A673 (cell line): ENCODE data around the gene TMEM38A. TPM values are rescaled to one million over a fixed set of nuclear protein-coding genes. Genes with fewer than 3 reads are reported as not detected.
"Not testable (repeated sequence)": the region's sequence is repeated elsewhere in the genome, so short reads cannot be mapped to it uniquely, and the experiment has no call there.

Experiments
- BruUV-seq: library from RNA; stranded (reverse); fragments of 400-500 nt; replicated peaks from 2 replicates; lab custom pipeline; 2021; lab: Mats Ljungman, UMichigan
- CTCF ChIA-PET: fragments of 300-600 bp; sonication (Branson Sonifier 250); formaldehyde crosslinking; loops from one replicate; lab custom pipeline; 2022; ENCODE audit warnings: antibody characterized with exemption; lab: Charles Lee
- POLR2A ChIA-PET: fragments of 300-600 bp; sonication (Branson Sonifier 250); formaldehyde crosslinking; loops from one replicate; lab custom pipeline; 2022; ENCODE audit warnings: antibody characterized with exemption; ENCODE audit not compliant: low non-redundant PET; lab: Charles Lee
- DNase-seq: peaks from one replicate; pipeline ENCODE4 v3.0.0-alpha.2; 2015; ENCODE audit warnings: low spot score
- H3K27ac ChIP-seq: fragments of 200-600 bp; sonication (generic); 2 replicates; pipeline ENCODE4 v1.5.1; 2016; ENCODE audit warnings: mixed run types, low read depth, mild to moderate bottlenecking, mixed read lengths, antibody characterized with exemption, low read length; ENCODE audit not compliant: poor library complexity, severe bottlenecking
- H3K27me3 ChIP-seq: fragments of 200-600 bp; sonication (generic); replicated peaks from 2 replicates; pipeline ENCODE4 v1.6.1; 2017; ENCODE audit warnings: mixed run types, low read depth, mild to moderate bottlenecking, mixed read lengths, antibody characterized with exemption, low read length; ENCODE audit not compliant: insufficient read depth, poor library complexity
- H3K36me3 ChIP-seq: fragments of 200-600 bp; sonication (generic); 2 replicates; pipeline ENCODE4 v1.6.1; 2016; ENCODE audit warnings: mixed run types, mild to moderate bottlenecking, mixed read lengths, antibody characterized with exemption, low read length; ENCODE audit not compliant: insufficient read depth, poor library complexity, severe bottlenecking
- H3K4me1 ChIP-seq: fragments of 200-600 bp; sonication (generic); 2 replicates; pipeline ENCODE4 v1.6.1; 2017; ENCODE audit warnings: mixed run types, mild to moderate bottlenecking, mixed read lengths, antibody characterized with exemption, low read length; ENCODE audit not compliant: insufficient read depth, poor library complexity, severe bottlenecking
- H3K4me3 ChIP-seq: fragments of 200-600 bp; sonication (generic); 2 replicates; pipeline ENCODE4 v1.5.1; 2016; ENCODE audit warnings: low read depth, mixed run types, mild to moderate bottlenecking, mixed read lengths, low read length; ENCODE audit not compliant: poor library complexity, severe bottlenecking
- H3K9me3 ChIP-seq: fragments of 200-600 bp; sonication (generic); 2 replicates; pipeline ENCODE4 v1.6.1; 2016; ENCODE audit warnings: mixed run types, low read depth, mild to moderate bottlenecking, mixed read lengths, antibody characterized with exemption, low read length; ENCODE audit not compliant: poor library complexity, severe bottlenecking
- CTCF ChIP-seq: fragments of 300-800, 200-600 bp; sonication (generic); conservative IDR thresholded peaks from 2 replicates; pipeline ENCODE4 v1.5.1; 2017; ENCODE audit warnings: low read depth, mild to moderate bottlenecking, antibody characterized with exemption, low read length, moderate library complexity, mixed read lengths
- EZH2 ChIP-seq: fragments of 200-600 bp; sonication (generic); IDR thresholded peaks from 2 replicates; pipeline ENCODE4 v1.6.1; 2017; ENCODE audit warnings: borderline replicate concordance, low read depth, mild to moderate bottlenecking, mixed read lengths, antibody characterized with exemption, low read length; ENCODE audit not compliant: poor library complexity, severe bottlenecking
- intact Hi-C: fragments of 100-400 bp; cut with micrococcal nuclease; formaldehyde crosslinking; loops from one replicate; pipeline ENCODE4 v1.10.0; 2022; ENCODE audit not compliant: unreplicated experiment
- total RNA-seq: library from RNA; stranded (reverse); gene quantifications from 2 replicates; pipeline ENCODE4 v1.2.3, GENCODE V29; 2021

The TMEM38A gene
- total RNA-seq, 1 experiment from 2014 or later: 8.3 TPM

DNA sequence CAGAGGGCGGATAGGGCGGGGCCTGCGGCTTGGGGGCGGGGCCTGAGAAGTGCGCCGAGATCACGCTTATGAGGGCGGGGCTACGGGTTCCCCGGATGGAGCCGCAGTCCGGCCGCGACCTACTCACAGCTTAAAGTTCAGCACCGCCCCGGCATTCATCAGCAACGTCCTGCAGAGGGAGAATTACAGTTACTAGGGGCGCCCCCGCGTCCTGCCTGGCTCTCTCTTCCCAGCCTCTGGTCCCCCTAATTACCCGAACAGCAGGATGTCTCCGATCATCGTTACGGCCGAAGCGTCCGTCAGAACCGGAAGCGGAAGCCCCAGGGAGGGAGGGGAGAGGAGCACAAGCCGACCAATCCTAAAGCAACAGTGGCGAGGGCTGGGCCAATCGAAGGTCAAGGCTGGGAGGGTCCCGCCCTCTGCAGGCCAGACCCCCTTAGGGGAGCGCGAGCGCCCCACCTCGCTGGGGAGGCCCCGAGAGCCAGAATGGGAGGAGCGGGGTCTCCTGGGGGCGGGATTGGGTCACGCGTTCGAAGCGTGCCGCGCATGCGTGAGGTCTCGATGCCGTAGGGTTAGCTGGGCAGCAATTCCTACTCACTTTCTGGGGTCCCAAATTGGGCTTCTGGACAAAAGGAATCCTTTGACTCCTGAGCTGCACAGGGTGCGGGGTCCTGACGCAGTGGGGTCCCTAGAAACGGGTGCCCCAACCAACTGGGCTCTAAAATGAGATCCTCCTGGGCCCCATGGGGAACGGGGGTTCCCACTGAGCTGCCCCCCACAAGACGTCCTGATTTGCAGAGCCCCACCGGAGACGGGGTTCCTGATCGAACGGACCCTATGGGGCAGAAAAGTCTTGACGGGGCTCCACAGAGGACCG, 869 bp upstream of the TMEM38A start, which contains the start of gene SMIM7:
Gene SMIM7, minus strand, starts transcription at position 313 of the 877 bp plus-strand sequence. Its CDS starts 34 bp downstream, at position 279.
- CTCF ChIA-PET: interaction anchor here (0.5 kb wide), 1 partner anchor 8 kb away, joined by 4 read pairs; no protein-coding TSS in a partner anchor
- intact Hi-C loops: no loop called here

DNA sequence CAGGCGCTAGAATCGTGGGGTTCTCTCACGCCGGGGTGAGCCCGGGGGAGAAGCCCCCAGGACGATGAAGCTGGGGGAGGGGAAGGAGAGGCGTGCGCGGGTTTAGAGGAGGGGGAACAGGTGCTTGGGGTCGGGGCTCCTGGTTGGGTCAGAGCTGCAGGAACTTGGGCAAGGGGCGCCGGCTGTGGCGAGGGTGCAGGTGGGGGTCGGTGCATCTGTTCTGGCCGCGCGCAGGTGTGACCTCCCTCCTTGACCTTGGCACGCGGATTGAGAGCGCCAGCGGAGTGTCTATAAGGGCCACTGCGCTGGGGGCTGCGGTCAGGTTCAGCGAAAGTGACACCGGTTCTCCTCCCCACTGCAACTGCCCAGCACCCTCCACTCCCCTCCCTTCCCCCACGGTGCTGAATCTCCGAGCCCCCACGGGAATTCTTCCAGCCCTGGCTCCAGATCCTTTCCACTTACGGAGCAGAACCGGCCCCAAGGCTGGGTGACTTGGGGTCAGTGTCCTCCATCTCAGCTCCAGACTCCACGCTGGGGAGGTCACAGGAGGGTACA, 618 bp downstream of the TMEM38A start:
- Histone ChIP-seq H3K27ac (peak overlapping the region; percentile 65), H3K9me3 (no peaks in the 10 kb centered on the region), H3K36me3 (peaks cover 15% of the 10 kb centered on the region), H3K4me1 (peaks cover 9% of the 10 kb centered on the region), H3K4me3 (peak overlapping the region; percentile 83), H3K27me3 (no peaks in the 10 kb centered on the region)
- POLR2A ChIA-PET: no interaction called here
- BruUV-seq: no TSS peak
- no peak for DNase-seq
- intact Hi-C loops: no loop called here
- TF ChIP-seq CTCF: no peak
- no peak for TF ChIP-seq EZH2
- CTCF ChIA-PET: interaction anchor here (0.6 kb wide), 1 partner anchor 512 kb away, joined by 3 read pairs; no protein-coding TSS in a partner anchor

More for the DNA sequence above, 869 bp upstream of the TMEM38A start, which contains the start of gene SMIM7:
- BruUV-seq: no TSS peak
- no peaks in the 10 kb centered on the region for H3K9me3 ChIP-seq
- H3K4me3 ChIP-seq: peak within 1 kb of the TSS; percentile 83
- DNase-seq: peak; percentile 99
- TF ChIP-seq CTCF: peak; percentile 52
- no peak for TF ChIP-seq EZH2
- peaks cover 25% of the 10 kb centered on the region for H3K36me3 ChIP-seq
- H3K27me3 ChIP-seq: no peaks in the 10 kb centered on the region
- H3K4me1 ChIP-seq: peaks cover 10% of the 10 kb centered on the region
- POLR2A ChIA-PET: no interaction called here
- peak within 1 kb of the TSS; percentile 97 for H3K27ac ChIP-seq

DNA sequence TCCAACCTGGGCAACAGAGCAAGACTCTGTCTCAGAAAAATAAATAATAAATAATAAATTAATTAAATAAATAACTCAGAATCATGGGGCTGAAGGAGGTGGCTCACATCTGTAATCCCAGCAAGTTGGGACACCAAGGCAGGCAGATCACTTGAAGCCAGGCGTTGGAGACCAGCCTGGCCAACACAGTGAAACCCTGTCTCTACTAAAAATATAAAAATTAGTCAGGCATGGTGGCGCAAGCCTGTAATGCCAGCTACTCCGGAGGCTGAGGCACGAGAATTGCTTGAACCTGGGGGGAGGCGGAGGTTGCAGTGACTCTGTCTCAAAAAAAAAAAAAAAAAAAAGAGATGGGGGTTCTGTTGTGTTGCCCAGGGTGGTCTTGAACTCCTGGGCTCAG, 7.2 kb downstream of the TMEM38A start:
- intact Hi-C loops: no loop called here
- POLR2A ChIA-PET: no interaction called here
- H3K9me3 ChIP-seq: no peaks in the 10 kb centered on the region

DNA sequence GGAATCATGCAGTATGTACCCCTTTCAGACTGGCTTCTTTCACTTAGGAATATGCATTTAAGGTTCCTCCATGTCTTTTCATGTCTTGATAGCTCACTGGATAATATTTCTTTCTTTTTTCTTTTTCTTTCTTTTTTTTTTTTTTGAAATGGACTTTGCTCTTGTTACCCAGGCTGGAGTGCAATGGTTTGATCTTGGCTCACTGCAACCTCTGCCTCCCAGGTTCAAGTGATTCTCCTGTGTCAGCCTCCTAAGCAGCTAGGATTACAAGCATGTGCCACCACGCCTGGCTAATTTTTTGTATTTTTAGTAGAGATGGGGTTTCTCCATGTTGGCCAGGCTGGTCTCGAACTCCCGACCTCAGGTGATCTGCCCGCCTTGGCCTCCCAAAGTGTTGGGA, 7.8 kb downstream of the TMEM38A start:
- not testable (repeated sequence) for H3K36me3 ChIP-seq

More for the DNA sequence above, 7.2 kb downstream of the TMEM38A start:
- H3K27me3 ChIP-seq: no peaks in the 10 kb centered on the region
- no peaks in the 10 kb centered on the region for H3K36me3 ChIP-seq
- H3K4me3 ChIP-seq: no peak overlapping the region
- no peak overlapping the region for H3K27ac ChIP-seq
- H3K4me1 ChIP-seq: no peaks in the 10 kb centered on the region
- BruUV-seq: no TSS peak
- no peak for TF ChIP-seq EZH2
- TF ChIP-seq CTCF: no peak
- no peak for DNase-seq
- CTCF ChIA-PET: interaction anchor here (0.6 kb wide), 1 partner anchor 9 kb away, joined by 4 read pairs; no protein-coding TSS in a partner anchor

More for the DNA sequence above, 7.8 kb downstream of the TMEM38A start:
- H3K27me3 ChIP-seq, POLR2A ChIA-PET, H3K4me3 ChIP-seq, CTCF ChIA-PET, intact Hi-C loops, H3K9me3 ChIP-seq, BruUV-seq, H3K27ac ChIP-seq, H3K4me1 ChIP-seq, DNase-seq: not testable (repeated sequence)
